GM18520 (cell line): ENCODE data around the gene TTC14.
"Not testable (repeated sequence)": the region's sequence is repeated elsewhere in the genome, so short reads cannot be mapped to it uniquely, and the experiment has no call there.

Experiments used
- ATAC-seq: cut with Tn5 transposase; IDR thresholded peaks from one replicate; pipeline ENCODE4 v1.9.1; 2021; ENCODE audit not compliant: unreplicated experiment

Gene TTC14

GRCh38 chr3:180601688-180602666 lies at the start of gene TTC14:
Gene TTC14, plus strand, starts transcription at chr3:180602163. Its CDS starts 99 bp downstream, at chr3:180602262.
- peak; percentile 98 for ATAC-seq

- ATAC-seq, result no peak
These were observed 38.6 kb upstream of the TTC14 start for GRCh38 chr3:180563406-180563805.

DNA sequence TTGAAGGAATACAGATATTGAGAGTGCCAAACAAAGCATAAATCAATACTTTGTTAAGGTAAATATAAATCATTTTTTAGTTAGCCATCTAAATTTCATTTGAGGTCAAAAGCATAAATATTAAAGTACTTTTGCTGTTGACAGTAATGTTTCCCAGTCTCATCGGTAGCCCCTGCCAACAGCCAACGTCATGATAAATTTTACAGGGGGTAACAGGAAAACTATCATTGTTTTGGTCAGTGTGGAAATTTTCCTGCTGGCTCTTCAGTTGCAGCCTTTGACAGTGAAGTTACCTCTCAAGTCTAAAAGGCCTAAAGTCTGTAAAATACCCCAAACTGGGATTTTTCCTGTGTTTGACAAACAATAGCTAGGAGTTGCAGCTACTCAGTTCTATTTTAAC lies 37.3 kb upstream of the TTC14 start:
- no peak for ATAC-seq

- ATAC-seq, result no peak
These were observed 31.7 kb upstream of the TTC14 start for GRCh38 chr3:180570238-180570637.

GRCh38 chr3:180571831-180572598 lies 29.9 kb upstream of the TTC14 start:
- ATAC-seq, result no peak

- ATAC-seq, result no peak
These were observed 26.4 kb upstream of the TTC14 start for GRCh38 chr3:180575571-180575970.

DNA sequence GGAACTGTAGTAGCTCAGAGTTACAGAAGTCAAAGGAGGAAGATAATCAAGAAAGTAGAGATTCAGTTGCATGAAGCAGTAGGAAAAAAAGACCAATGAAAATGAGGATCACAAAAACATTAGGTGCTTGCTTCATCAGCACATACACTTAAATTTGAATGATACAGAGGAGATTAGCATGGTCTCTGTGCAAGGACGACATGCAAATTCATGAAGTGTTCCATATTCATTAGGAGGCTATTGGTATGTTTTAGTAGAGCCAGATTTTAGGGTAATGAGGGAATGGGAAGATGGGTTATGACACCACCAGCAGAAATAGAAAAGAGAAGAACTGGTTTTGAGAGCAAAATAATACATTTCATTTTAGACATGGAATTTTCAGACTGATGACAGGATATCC lies 21.0 kb upstream of the TTC14 start:
- no peak for ATAC-seq

DNA sequence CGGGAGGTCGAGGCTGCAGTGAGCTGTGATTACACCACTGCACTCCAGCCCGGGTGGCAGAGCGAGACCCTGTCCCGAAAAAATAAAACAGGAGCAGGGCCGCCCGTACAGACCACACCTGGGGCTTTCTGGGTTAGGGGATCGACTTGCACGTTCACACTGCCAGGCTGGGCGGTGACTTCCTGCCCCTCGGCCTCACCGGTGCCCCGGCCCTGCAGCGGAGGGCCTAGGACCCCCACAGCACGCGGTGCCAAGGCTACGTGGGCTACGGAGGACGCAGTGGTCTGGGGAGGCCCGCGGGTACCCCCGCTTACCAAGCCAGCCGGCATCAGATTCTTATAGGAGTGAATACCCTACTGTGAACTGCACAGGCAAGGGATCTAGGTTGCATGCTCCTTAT lies 11.6 kb upstream of the TTC14 start:
- ATAC-seq, result no peak

DNA sequence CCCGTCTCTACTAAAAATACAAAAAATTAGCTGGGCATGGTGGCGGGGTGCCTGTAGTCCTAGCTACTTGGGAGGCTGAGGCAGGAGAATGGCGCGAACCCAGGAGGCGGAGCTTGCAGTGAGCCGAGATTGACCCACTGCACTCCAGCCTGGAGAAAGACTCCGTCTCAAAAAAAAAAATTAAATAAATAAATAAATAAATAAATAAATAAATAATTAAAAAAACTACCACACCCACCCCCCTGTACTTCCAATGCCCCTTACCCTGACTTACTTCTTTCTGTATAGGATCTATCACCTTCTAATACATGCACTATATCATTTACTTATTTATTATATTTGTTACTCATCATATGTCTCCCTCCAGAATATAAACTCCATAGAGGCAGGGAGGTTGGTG lies 8.3 kb upstream of the TTC14 start:
- not testable (repeated sequence) for ATAC-seq

GRCh38 chr3:180594631-180595558 lies 7.1 kb upstream of the TTC14 start:
- ATAC-seq, result no peak

DNA sequence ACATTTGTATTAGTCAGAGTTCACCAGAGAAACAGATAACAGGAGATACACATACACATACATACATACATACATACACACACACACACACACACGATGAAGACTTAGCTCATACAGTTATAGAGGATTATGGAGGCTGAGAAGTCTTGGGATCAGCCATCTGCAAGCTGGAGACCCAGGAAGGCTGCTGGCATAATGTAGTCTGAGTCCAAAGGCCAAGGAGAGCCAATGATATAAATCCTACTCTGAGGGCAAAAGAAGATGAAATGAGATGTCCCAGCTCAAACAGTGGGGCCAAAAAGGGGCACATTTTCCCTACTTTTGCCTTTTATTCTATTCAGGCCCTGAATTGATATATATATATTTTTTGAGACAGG lies 6.4 kb upstream of the TTC14 start:
- ATAC-seq, result no peak

- no peak for ATAC-seq
These were observed 1.5 kb upstream of the TTC14 start for GRCh38 chr3:180600473-180600872.

- no peak for ATAC-seq
These were observed 9.0 kb downstream of the TTC14 start for GRCh38 chr3:180611006-180611405.

GRCh38 chr3:180612364-180612763 lies 10.4 kb downstream of the TTC14 start:
- ATAC-seq, result no peak

DNA sequence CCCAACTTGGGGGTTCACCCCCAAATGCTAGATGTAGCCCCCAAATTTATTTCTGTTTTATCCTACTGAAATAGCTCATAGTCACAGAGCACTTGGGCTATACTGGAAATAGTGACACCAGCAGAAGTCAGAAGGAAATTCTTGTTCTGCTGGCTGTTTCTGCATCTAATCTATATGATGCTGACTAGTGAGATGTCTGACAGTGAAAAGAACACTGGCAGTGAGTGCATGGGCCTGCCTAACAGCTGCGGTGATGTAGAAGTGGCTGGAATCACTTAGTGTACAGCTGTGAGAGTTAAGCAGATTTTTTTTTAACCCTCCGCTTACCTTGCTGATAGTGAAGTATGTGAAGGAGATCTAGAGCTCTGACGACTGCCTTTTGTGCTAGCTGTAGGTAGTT lies 14.0 kb downstream of the TTC14 start:
- ATAC-seq, result no peak

GRCh38 chr3:180617049-180617448 lies 15.1 kb downstream of the TTC14 start:
- no peak for ATAC-seq

DNA sequence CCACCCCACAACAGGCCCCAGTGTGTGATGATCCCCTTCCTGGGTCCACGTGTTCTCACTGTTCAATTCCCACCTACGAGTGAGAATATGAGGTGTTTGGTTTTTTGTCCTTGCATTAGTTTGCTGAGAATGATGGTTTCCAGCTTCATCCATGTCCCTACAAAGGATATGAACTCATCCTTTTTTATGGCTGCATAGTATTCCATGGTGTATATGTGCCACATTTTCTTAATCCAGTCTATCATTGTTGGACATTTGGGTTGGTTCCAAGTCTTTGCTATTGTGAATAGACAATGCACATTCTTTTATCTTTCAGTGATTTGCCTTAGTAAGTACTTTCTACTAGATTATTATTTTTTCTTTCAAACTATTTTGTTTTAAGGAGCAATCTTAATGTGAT lies 16.6 kb downstream of the TTC14 start:
- ATAC-seq, result not testable (repeated sequence)

DNA sequence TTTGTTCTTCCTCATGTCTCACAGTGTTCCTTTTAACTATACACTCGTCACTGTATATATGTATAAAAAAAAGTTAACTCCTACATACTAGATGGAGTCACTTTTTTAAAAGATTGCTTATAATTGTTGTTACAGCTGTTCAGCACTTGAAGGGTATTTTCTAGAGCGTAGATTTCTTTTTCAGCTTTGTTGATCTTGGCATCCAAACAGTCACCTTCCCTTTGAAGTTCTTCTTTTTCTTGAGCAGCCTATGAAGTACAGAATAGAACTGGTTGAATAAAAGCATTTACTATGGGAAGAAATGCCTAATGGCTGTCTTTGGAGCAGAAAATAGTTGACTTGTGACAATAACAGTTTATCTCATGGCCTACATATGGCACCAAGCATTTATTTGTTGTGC lies 17.8 kb downstream of the TTC14 start:
- ATAC-seq, result no peak

DNA sequence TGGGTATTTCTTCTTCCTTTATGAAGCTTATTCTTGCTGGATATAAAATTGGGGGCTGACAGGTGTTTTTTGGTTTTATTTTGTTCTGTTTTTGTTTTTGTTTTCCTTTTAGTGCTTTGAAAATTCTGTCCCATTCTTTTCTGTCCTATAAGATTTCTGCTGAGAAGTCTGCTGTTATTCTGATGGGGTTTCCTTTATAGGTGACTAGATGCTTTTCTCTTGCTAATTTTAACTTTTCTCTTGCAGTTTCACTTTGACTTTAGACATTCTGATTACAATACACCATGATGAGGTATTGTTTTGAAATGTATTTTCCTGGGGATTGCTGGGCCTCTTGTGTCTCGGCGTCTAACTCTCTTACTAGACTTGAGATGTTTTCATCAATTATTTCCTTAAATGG lies 22.8 kb downstream of the TTC14 start:
- ATAC-seq, result peak; percentile 44

- ATAC-seq, result peak; percentile 92
These were observed 24.9 kb downstream of the TTC14 start for GRCh38 chr3:180626844-180627243.

DNA sequence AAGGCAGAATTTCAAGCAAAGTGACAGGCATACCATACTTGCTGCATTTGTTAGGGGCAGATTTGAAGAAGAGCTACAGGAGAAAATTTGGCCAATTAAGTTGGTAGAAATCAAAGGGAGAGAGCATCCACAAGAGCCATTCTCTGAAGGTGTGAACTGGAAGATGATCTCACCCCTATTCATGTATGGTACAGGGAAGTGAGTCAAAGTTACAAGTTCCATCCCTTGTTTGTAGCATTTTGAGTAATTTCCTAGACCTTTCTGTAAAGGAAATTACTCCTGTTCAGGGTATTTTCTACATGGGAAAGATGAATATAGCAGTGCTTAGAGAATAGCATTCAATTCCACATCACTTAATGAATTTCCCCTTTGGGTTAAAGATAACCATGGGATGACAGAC lies 28.4 kb downstream of the TTC14 start:
- no peak for ATAC-seq
